Stimulated activated CD4-positive, alpha-beta T cell treated with anti-CD3 and anti-CD28 coated beads, TNF-alpha, amount 100 ng/mL, for 48 hours (primary cell): ENCODE results near the gene NT5DC1.

Source experiments
- DNase-seq, 3 donors: peaks; one replicate each; pipeline ENCODE4 v3.0.0-alpha.2; 2020; ENCODE audit warnings: low read depth in 3 of 3

The NT5DC1 gene

DNA sequence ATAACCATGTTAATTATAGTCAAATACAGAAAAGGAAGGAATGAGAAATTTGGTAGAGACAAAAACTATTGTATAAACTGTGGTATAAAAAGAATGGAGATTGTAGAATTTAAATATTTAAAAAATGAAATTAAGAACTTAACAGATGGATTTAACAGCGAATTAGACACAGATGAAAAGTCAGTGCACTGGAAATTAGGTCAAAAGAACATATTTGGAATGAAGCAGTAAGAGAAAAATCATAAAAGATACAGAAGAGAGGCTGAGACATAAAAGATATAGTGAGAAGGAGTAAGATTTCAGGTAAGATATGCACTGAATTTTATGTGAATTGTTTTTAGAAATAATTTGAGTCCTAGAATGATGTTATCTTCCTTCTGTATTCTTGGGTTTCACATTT, 139.2 kb downstream of the NT5DC1 start:
- DNase-seq, result no peak

DNA sequence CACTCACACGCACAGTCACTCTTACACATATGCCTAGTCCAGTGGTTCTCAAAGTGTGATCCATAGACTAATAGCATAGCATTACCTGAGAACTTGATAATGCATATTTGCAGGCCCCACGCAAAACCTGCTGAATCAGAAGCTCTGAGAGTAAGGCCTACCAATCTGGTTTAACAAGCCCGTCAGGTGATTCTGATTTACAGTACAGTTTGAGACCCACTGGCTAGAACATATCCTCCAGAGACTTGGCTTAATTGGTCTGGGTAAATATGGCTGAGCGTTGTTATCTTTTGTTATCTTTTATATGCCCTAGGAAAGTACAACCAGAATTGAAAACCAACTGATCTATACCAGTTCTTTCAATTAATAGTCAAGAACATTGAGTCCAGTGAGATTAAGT, 143.6 kb downstream of the NT5DC1 start:
- DNase-seq, result no peak

GRCh38 chr6:116246089-116246488, 145.4 kb downstream of the NT5DC1 start:
- DNase-seq, result no peak

- no peak for DNase-seq
These were observed 146.6 kb downstream of the NT5DC1 start for GRCh38 chr6:116247285-116247684.

- DNase-seq, result no peak
These were observed 147.9 kb downstream of the NT5DC1 start for GRCh38 chr6:116248577-116248976.

GRCh38 chr6:116251568-116252384, 151.1 kb downstream of the NT5DC1 start:
- DNase-seq, result no peak

DNA sequence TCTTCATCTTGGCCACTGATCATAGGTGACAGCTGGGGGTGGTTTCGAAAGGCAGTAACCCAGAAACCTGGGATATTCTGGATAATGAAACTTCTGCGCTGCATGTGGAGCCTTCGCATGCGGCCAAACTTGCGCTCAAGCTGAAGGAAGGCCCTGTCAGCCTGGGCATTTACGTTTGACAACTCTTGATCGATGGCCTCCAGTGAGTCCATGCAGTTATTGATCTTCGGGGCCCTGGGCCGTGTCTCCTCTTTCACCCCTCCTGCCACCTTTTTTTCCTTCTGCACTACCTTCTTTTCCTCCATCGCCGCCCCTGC, 152.5 kb downstream of the NT5DC1 start:
- no peak for DNase-seq

- peak; percentile 77 to 84 (median 78) for DNase-seq
These were observed 153.0 kb downstream of the NT5DC1 start, which contains the start of gene TSPYL4 for GRCh38 chr6:116253505-116254296. Gene TSPYL4, minus strand, starts transcription at chr6:116254075. Its CDS starts 67 bp downstream, at chr6:116254008.

GRCh38 chr6:116254297-116255056, 153.8 kb downstream of the NT5DC1 start:
- DNase-seq, result no peak

GRCh38 chr6:116255246-116255800, 154.7 kb downstream of the NT5DC1 start:
- no peak for DNase-seq

- no peak for DNase-seq
These were observed 156.0 kb downstream of the NT5DC1 start for GRCh38 chr6:116256694-116257093.

DNA sequence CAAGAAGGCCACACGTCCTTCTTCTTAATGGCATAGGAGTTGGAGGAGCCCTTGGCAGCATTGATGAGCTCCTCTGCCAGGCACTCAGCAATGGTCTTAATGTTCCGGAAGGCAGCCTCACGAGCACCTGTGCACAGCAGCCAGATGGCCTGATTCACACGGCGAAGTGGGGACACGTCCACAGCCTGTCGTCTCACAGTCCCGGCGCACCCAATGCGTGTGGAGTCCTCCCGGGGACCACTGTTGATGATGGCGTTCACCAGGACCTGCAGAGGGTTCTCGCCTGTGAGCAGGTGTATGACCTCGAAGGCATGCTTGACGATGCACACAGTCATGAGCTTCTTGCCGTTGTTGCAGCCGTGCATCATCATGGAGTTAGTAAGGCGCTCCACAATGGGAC, 157.9 kb downstream of the NT5DC1 start:
- DNase-seq, result no peak

GRCh38 chr6:116263353-116263752, 162.7 kb downstream of the NT5DC1 start:
- no peak for DNase-seq

- DNase-seq, result no peak
These were observed 164.6 kb downstream of the NT5DC1 start for GRCh38 chr6:116265041-116265829.

DNA sequence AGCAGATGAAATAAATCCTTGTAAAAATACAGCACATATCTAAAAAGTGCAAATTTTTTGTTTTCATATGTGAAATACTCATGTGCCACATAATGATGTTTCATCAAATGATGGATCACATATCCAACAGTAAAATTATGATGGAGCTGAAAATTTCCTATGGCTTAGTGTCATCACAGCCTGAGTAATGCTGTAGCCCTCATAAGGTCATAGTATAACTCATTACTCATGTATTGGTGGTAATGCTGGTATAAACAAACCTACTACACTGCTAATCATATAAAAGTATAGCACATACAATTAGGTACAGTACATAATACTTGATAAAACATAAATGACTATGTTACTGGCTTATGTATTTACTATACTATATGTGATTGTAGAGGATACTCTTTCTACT, 166.2 kb downstream of the NT5DC1 start:
- no peak for DNase-seq

GRCh38 chr6:116267836-116268588, 167.4 kb downstream of the NT5DC1 start:
- DNase-seq, result no peak

- DNase-seq, result no peak
These were observed 168.1 kb downstream of the NT5DC1 start for GRCh38 chr6:116268589-116269293.

GRCh38 chr6:116271149-116271708, 170.6 kb downstream of the NT5DC1 start:
- DNase-seq, result no peak

GRCh38 chr6:116277124-116277523, 176.5 kb downstream of the NT5DC1 start:
- DNase-seq, result no peak

DNA sequence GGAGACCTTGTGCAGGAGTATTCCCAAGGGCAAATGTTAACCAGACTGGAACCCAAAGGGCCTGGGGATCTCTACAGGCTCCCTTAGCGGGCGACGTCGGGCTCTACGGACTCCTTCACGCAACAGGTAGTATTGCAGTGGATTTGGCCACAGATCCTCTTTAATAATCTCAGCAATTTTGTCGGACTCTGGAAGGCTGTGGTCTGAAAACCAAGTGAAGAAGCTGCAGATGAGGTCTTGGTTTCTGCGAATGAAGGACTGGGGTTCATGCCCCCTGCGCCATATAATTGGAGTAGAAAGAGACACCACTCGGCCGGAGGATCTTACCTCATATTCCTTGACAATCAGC, 177.8 kb downstream of the NT5DC1 start:
- DNase-seq, result no peak
